CD4-positive, alpha-beta T cell treated with Interleukin-4 for 1 hour (primary cell): ENCODE data around the gene HLA-DMB.
A peak's percentile ranks its signal among the peaks of the same experiment; 100 is the strongest.

ENCODE experiments used
- DNase-seq, 2 donors: peaks; one replicate each; pipeline ENCODE4 v3.0.0-alpha.2; 2020 to 2022

Gene HLA-DMB

DNA sequence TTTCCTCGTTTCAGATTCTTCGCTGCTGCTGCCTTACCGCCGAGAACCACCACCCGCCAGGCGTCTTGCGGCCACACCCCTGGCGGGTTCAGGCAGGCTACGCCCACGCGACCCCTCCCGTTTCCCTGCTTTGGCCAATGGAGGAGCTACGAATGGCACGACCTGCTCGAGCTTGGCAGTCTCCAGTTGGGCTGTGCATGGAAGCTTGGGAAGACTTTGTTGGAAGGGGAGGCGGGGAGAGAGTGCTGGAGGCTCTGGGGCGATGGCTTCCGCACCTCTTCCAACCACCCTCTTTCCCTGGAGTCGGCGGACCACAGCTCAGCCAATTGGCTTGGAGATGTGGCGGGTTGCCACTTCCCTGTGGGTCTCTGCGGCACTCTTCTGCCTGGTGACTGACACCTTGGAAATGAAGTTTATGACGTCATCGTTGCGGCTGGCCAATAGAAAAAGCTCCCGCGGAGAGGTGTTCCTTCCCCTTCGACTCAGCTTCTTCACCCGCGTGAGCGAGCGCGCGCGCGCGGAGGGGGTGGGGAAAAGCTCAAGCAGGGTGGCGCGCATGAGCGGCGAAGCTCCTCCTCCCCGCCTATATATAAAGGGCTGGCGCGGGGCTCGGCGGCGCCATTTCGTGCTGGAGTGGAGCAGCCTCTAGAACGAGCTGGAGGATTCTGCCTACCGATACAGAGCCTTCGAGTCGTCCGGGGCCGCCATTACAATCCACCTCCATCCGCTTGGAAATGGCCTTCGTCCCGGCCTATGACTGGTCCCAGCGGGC, 30.9 kb upstream of the HLA-DMB start:
- peak; percentile 100 for DNase-seq

DNA sequence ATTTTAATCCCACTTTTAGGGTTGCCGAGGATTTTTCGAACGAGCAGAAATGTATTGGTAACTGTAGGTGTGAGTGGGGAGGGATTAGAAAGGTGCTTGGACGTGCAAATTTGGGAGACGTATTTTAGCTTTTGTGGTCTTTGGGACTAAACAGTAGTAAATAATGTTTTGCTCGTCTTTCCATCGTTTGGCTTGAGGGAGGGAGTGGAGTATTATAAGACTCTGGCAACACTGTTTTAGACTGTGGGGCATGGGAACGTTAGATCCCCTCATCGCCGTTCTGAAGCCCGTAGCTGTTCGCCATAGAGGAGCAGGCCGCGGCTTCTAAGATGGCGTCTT, 30.4 kb upstream of the HLA-DMB start:
- DNase-seq, result no peak

DNA sequence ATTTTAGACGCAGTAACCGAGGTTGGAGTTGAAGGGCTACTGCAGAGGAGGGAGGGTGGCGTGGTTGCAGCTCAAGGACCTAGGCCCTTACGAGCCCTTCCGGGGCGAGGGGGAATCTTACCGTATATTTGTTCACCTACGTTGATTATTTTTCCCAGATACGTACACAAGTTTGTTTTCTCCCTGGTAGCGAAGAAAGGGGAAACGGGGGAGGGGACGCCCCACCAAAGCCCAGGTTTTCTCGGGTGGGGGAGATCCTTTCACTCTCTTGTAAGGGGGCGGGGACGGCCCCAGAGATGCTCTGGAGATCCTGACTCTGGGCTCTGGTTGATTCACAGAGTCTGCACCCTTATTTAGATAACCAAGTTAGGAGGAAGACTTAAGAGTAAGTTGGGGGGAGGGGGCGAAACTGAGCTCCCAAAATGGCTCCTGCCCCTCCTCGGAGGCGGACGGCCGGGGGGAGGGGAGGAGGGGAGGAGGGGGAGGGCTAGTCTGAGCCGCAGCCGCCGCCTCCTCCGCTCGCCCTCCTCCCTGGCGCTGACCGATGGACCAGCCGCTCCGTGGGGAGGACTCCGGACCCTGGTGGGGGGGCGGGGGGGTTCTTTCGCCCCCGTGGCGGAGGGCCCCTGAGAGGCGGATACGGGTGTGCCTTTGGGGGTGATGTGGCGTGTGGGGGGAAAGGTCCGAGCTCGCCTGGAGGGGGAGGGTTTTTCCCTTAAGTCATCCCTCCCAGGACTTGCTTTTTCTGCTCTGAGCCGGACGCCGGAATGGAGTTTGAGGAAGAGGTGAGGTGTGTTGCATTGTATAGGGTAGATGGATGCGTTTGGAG, 29.8 kb upstream of the HLA-DMB start:
- peak; percentile 82 for DNase-seq

DNA sequence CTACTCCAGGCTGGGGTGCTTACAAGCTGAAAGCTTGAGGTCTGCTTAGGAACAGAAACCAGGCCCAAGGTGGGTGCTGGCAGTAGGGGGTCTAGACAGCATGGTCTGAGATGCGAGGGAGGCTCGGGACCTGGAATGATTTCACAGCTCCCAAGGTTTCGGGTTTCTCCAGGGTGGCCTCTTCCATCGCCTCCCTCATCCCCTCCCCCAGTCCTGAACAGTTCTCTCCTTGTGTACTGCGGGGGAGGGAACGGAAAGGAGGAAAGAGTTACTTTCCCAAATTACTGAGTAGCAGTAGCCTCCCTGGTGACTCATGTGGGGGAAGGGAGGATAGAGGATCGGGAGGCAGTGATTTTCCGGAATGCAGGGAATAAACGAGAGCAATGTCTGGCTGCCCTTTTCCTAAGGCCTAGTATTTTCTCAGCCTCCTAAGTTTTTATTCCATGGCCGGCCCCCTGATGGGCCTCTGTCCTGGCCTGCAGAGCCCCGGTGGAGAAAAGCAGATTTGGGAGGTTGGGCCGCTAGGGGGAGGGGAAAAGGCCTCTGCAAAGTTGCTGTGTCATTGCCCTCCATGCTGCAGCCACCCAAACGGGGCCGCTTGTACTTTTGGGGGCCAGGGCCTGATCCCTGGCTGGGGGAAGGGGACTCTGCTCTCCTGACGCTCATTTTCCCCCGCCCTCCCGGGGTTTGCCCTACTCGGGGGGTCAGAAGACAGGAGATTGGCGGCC, 29.0 kb upstream of the HLA-DMB start:
- peak; percentile 69 to 75 for DNase-seq

DNA sequence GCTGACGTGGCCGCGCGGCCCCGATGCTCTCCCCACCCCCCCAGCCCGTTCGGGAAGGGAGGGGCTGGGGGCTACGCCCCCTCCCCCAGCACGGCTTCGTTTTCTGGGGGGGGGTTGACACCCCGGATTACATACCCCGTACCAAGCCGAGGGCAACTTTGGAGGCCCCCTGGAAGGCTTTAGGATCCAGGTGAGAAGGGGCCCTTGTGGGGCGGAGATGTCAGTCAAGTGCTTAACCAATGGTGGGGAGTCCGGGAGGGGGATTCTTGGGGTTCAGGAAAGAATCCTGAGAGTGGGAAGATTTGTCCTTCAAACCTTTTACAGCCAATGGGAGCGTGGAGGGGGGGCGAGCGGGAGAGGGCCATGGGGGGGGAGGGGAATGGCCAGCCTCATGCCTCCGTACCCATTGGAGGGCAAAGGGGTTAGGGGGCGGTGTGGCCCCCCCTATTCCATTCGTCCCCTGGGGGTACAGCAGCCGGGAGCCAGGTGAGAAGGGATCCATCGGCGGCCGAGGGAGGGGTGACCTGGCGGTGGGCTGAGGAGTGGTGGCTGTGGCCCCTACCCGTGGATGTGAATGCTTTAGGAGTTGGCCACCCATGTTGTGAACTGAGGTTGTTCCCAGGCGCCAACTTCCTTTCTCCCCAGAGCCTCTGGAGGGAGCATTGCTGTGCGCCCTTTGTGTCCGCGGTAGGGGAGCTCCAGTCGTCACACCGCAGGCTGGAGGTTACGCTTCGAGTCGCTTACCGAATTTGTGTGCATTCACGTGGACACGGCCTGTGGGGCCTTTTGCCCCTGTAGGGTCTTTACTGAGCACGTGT, 28.2 kb upstream of the HLA-DMB start:
- DNase-seq, result peak; percentile 62 to 64

DNA sequence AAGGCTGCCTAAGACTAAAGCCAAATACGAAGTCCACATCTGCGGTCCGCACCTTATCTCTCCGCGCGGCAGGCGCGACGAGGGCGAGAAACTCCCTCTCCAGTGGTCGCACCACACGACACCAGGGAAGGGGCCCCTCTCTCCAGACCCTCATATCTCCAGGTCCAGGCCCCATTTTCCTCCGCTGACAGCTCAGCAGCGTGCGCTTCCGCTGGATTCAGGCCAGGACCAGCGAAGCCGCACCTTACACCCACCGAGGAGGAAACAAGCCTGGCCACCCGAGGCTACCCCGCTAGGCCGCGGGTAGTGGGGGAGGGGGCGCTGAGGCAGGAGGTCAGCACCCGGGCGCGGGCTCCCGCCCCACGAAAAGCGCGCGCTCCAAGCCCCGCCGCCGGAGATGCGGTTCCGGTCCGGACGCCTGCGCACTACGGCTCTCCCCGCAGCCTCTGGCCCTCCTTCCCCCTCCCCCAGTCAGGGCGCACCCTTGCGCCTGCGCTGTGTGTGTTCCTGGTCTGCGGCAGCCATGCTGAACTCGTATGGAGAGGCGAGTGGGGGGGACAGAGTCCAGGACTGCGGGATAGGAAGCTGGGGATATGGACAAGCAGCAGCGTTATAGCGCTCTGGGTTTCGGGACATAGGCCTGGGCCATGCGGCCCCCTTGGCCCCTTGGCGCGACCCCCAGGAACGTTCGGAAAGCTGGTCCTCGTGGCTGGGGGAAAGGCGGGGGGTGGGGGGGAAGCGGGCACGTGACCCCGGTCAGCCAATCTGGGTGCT, 27.5 kb upstream of the HLA-DMB start, which contains the start of gene BRD2:
BRD2 (plus strand) TSS at position 502 of the 774 bp plus-strand sequence. CDS start 4,305 bp downstream, outside the sequence.
- DNase-seq, result peak; percentile 97 to 98

DNA sequence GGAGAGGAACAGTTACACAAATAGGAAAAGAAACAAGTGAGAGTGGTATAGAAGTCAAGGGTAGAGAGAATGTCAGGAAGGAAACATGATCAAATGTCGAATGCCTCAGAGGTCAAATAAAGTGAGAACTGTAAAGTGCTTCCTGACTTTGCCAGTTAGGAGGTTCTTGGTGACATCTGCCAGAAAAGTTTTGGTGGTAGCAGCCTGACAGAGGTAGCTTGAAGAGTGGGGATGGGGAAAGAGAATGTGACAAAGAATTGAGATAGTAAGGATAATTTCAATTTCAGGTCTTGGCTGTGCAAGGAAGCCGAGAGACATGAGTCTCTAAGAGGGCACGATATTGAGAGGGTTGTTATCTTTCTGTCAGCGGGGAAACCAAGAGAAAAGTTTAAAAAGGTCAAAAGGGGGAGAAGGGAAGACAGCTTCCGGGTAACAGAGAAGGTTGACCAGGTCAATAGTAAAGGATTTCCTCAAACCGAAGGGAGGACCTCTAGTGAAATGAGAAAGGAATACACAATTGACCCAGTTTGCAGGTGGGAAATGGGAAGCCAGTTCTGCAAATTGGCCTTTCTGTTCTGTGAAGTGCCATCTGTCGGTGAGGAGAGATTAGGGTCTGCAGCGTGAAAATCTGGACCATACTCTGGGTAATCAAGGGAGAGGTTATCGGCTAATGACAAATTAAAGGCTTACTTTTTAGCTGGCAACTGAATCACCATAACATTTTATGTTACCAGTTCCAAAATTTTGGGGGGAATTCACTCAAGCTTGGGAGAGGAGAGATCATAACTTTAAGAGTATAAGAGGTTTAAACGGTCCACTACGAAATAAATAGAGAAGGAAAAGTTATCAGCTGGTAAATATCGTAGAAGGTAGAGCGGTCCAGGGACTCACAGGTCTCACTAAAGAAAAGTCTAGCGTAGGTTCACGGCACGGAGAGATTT, 26.6 kb upstream of the HLA-DMB start:
- DNase-seq, result peak; percentile 48 to 62

DNA sequence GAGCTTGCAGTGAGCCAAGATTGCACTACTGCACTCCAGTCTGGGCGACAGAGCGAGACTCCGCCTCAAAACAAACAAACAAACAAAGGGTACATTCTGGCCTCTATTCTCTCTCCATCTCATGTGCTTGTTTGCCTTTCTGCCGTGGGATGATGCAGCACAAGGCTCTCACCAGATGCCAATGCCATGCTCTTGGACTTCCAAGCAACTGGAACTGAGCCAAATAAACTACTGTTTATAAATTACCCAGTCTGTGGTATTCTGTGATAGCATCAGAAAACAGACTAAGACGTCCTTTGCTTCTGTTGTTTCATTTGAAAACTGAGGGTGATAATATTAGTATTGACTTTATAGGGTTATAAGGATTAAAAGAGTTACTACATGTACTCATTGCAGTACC, 23.9 kb upstream of the HLA-DMB start:
- no peak for DNase-seq

DNA sequence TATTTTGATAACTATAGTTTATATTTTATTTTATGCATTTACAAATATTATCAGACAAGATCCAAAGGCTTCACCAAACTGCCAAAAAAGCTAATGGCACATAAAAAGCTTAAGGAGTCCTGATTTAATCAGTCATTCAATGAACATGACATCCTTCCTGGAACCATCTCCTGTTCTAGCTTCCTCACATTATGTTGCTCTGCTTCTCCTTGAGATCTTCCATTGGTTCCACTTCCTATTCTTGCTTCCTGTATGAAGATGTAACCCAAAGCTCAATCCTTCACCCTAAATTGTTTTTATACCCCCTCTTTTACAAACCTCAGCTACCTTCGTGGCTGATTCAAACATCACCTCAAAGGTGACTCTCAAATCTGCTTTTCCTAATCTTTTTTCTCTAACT, 23.0 kb upstream of the HLA-DMB start:
- no peak for DNase-seq

DNA sequence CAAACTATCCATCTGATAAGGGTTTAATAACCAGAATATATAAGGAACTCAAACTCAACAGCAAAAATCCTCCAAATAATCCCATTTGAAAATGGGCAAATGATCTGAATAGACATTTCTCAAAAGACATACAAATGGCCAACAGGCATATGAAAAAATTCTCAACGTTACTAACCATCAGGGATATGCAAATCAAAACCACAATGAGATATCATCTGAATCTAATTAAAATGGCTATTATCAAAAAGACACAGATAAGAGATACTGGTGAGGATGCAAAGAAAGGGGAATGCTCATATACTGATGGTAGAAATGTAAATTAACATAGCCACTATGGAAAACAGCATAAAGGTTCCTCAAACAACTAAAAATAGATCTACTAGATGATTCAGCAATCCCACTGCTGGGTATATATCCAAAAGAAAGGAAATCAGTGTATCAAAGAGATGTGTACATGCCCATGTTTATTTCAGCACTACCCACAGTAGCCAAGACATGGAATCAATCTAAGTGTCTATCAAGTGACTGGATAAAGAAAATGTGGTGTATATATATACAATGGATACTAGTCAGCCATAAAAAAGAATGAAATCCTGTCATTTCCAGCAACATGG, 21.5 kb upstream of the HLA-DMB start:
- no peak for DNase-seq

DNA sequence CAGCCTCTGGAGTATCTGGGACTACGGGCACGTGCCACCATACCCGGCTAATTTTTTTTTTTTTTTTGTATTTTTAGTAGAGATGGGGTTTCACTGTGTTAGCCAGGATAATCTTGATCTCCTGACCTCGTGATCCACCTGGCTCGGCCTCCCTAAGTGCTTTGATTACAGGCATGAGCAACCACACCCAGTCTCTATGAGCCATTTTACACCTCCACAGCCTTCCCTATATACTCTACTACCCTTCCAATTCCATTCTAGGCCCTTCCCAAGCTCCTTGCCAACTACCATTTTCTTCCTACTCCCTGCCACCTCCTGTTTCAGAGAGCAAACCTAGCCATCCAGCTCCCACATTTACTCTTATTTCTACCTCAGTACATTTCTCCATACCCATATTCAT, 19.7 kb upstream of the HLA-DMB start:
- DNase-seq, result no peak

DNA sequence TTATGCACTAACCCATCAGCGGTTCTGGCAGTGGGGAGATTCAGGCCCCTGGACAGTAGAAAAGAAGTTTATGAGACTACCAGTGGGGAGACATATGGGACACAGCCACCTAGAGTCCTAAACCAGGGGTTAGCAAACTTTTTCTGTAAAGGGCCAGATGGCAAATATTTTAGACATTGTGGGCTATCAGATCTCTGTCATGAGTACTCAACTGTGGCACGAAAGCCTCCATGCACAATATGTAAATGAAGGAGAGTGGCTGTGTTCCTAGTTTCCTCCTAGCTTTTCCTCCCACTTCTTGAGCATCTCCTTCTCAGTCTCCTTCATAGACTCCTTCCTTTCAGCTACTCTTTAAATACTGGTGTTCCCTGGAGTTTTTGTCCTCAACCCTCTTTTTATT, 15.3 kb upstream of the HLA-DMB start:
- DNase-seq, result no peak

DNA sequence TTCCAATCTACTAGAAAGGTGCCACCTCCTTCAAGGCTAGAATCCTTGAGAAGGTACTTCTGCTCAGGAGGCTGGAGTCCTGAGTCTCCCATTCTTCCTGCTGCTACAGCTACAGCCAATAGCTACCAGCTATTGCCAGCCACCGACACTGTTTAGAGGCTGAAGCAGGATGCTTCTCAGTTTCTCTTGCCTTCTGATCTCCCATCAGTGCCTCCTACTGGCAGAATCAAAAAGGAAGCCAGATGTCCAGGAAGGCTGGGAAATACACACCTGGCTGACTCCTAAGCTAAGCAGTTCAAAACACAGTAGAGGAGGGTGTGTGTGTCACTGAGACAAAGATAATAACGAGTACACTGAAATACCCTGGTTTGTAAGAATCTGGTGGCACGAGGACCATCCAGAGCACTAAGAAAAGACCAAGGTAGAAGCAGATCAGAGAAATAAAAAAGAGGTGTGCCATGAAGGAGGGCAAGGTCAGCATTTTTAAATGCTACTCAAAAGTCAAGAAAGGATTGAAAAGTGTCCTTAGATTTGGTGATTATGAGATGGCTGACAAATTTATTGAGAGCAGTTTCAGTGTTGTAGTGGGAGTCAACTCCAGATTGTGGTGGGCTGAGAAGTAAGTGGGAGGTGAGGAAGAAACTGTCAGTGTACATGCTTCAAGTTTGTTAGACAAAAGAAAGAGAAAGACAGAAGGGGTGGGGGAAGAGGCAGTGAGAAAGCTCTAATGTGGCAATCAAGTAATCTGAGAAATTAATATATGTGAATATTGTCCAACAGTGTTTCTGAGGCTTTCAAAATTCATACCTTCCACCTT, 14.4 kb upstream of the HLA-DMB start:
- DNase-seq, result peak; percentile 27 to 66

DNA sequence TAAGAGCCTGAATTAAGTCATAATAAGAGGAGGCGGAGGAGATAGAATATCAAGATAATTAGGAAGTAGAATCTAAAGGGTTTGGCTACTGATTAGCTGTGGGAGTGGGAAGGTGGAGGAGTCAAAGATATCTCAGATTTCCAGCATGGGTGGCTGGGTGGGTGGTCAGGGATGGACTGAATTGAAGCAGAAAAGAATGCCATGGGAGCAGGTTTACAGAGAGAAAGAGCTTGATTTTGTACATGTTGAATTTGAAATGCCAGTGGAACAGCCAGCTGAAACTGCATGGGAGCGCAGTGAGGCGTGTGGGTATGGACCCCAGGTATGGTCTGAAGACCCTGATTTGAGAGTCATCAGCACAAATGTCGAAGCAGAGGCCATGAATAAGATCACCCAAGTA, 13.4 kb upstream of the HLA-DMB start:
- no peak for DNase-seq

DNA sequence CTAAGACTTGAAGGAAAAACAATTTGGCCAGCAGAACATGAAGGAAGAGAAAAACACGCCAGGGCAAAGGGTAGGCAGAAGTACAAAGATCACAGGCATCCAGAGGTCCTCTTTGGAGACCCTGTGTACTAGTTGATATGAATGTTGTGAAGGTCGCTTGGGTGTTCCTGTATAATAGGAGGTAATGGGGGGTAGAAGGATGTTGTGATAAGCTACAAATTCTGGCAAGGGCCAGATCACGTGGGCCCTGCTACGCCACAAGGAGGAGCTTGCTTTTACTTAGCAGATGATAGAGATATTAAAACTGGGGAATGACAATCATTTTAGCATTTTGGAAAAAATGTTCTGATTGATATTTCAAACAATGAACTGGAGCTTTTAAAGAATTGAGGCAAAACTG, 12.9 kb upstream of the HLA-DMB start:
- no peak for DNase-seq

DNA sequence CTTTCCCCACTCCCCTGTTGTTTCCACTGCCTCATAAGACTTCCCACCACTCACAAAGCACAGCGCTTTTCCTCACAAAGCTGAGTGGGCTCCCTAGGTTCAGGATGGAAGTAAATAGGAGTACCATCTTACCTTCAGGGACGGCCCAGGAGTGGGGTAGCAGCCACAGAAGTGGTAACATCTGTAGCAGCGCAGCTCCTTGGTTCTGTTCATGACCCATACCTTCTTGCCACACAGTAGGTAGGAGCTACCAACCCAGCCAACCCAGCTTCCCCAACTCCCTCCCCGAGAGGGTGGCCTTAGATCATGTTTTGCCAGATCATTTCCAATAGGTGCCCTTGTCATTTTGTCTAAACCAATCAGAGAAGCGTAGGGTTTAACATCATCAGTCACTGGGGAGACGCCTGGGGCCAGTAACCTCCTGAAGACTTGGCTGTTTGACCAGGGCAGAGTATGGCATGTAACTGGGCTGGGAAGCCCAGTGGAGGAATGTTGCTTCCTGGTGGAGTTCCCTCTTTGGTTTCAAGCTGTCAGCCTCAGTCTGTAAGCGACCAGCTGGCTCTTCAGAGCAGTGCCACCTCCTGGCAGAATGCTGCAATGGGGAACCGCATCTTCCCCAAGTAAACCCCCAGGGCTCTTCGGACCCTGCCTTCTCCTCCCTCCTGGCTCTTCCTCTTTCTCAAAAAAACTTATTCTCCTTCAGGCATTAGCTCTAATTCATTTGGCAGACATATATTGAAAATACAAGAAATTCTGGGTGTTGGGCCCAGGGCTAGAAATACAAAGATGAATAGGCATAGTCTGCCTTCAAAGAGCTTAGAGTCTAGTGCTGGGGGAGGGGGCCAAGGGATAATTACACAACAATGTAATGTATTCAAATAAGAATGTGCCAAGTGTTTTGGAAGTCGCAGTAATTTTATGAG, 12.2 kb upstream of the HLA-DMB start, which contains the start of gene HLA-DMA:
HLA-DMA (minus strand) TSS at position 281 of the 923 bp plus-strand sequence; CDS start at position 220, 61 bp downstream.
- DNase-seq, result peak; percentile 93

DNA sequence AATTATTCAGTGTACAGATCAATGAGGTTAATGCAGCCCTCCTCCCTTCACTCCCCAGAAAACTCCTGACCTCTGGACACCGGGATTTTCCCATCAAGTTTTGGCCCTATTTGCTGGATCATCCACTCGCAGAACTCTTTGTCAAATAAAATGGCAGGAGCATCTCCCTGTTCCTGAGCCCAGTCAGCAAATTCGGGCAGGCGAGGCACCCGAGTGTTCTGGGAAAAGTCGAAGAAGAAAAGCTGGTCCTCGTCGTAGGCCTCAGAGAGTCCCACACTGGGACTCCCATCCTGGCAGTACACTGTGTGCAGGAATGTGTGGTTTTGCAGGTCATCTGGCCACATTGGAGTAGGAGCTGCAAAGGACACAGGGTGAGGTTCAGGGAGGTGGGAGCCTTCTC, 9.6 kb upstream of the HLA-DMB start:
- DNase-seq, result no peak

DNA sequence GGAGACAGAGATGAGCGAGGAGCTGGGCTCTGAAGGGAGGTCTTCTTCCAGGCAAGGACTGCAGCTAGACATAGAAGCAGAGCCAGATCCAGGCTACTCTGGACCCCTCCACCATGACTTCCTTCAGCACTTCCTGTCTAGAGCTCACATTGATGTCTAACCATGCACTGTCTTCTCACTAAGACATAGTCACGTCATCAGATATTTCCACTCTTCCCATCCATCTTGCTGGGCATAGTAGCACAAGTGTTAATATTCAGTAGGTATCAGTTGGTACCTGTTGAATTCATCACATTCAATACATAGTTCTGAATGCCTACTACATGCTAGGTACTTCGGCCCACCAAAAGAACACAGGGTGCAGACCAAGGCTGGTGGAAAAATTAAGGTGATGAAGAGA, 9.2 kb upstream of the HLA-DMB start:
- DNase-seq, result no peak
